ENCODE results near the gene C1orf210.

The C1orf210 gene

DNA sequence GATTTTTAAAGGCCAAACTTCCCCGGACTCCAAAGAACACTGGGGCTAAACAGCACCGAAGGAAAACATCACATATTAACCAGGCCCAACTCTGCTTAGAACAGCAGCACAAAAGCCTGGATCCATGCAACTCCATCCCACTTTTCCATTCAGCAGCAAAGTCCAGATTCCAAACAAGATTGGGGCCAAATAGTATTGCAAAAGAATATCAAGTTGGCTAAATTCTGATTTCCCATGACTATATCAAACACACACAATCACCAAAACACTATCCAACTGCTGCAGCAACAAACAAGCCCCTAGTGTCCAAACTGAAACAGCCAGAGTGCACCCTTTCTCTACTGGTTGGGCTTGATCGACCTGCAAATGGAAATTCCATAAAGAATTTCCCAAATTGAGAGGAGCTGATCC lies 35.0 kb downstream of the C1orf210 start:
- no peak for DNase-seq (ENCODE audit: low spot score)

DNA sequence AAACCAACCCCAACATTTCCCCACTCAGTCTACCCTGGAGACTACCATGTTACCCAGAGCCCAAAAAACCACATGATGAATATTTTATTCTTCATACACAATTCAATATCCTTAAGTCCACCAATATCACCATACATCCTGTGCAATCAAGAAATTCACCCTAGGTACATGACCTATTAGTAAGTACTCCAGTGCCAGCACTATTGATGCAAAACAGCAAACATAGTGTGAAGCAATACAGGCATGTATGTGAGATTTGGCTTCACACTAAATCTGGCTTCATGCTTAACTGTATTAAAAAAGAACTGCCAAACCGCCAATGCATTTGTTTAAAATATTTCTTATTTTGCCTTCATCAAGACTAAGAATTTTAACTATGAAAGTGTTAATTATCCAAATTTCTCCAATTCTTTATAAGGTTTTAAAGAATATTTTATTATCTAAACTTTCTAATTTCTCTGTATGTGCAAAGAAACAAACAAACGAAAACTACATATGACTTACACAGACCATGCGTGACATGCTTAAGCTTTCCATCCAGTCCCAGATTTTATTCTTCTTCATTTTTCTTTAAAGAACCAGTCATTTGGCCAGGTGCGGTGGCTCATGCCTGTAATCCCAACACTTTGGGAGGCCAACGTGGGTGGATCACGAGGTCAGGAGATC lies 38.0 kb downstream of the C1orf210 start:
- no peak for DNase-seq (ENCODE audit: low spot score)

DNA sequence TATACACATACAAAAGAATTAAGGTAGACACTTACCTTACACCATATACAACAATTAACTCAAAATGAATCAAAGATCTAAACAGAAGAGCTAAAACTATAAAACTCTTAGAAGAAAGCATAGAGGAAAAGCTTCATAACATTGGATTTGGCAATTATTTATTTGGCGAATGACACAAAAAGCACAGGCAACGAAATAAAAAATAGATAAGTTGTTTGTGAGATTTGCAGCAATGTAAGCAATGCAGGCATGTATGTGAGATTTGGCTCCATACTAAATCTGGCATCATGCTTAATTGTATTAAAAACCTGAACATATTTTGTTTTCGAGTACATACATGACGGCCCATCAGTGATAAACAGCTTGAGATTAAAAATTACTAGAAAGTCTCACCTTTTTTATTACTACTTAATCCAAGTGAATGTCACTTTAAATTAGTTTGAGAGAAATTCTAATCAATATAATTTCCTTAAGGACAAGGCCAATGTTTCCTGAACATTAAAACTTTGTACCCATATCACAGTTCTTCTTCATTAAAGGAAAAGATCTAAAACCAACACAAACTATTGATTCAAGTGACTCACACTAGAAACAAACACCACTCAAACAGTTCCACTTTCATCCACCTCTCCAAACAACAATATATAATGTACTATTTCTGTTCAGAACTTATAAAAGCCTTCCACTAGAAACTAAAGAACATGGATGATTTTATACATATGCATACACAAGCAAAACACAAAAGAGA lies 38.7 kb downstream of the C1orf210 start:
- DNase-seq (ENCODE audit: low spot score): no peak

GRCh38 chr1:43243299-43243698 lies 42.1 kb downstream of the C1orf210 start:
- no peak for DNase-seq (ENCODE audit: low spot score)

DNA sequence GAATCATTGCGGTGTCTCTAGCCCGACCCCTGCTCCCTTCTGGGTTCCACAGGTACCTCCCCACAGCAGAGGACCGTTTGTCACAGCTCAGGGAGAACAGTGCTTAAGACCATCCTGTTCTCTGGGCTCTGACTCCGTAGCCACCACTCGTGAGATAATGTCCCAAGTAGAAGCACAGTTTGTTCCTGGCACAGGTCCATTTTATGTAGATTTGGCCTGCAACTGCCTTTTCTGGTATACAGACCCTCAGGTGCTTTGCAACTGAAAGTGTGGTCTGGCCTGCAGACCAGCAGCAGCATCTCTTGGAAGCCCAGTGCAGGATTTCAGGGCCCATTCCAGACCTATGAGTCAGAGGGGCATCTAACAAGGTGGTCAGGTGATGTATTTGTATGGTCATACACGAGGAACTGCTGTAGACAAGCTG lies 44.0 kb downstream of the C1orf210 start:
- no peak for DNase-seq (ENCODE audit: low spot score)

GRCh38 chr1:43239484-43239883 lies 45.9 kb downstream of the C1orf210 start:
- no peak for DNase-seq (ENCODE audit: low spot score)

- no peak for DNase-seq (ENCODE audit: low spot score)
These were observed 46.4 kb downstream of the C1orf210 start for GRCh38 chr1:43238991-43239469.

DNA sequence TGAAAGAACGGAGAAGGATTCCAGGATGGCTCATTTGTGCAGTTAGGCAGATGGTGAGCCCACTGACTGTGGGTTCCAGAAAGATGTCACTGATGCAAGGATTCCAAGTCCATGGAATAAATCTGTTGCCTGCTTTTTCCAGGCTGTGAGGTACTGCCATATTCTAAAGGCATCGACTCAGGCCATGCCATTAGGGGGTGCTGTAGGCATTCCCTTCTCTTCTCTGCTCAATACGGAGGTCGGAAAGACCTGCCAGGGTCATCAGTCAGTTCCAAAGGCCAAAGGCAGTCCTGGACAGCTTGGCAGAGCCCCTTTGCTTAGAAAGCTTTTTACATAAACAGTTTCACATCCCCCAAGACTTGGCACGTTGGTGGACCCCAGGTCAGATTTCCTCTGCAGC lies 47.3 kb downstream of the C1orf210 start:
- DNase-seq (ENCODE audit: low spot score): no peak

DNA sequence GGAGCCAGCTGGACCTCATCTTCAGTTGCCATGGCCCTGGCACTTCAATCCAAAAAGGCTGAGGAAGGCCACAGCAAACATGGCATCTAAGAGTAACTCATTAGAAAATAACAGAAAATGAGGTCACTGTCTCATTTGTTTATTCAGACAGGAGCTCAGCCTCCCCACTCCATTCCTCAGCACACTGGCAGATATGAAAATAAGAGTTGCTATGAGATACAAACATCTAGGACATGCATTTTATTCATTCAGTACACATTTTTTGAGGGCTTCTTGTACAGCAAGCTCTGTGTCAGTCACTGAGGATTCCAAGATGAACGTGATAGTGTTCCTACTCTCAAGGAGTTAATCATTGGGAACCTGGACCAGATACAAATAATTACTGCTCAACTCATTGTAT lies 48.3 kb downstream of the C1orf210 start:
- DNase-seq (ENCODE audit: low spot score): no peak

- DNase-seq (ENCODE audit: low spot score): no peak
These were observed 49.8 kb downstream of the C1orf210 start for GRCh38 chr1:43235451-43236121.

DNA sequence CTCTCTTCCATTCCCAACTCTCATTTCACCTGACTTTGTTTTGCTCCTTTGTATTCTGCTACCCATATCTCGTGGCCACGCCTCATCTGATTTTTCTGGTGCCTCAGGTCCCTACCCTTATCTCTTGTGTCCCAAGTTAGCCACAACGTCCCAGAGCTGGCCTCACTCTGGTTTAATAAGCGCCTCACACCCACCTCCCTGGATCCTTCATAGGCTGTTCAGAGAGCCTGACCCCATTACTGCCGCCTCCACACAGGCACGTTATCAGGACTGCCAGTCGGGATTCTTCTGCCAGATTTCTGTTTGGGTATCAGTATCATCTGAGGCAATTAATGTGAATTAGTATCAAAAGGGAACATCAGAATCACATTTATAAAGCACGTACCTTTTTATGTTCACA lies 50.3 kb downstream of the C1orf210 start:
- no peak for DNase-seq (ENCODE audit: low spot score)

- no peak for DNase-seq (ENCODE audit: low spot score)
These were observed 51.1 kb downstream of the C1orf210 start for GRCh38 chr1:43234267-43234666.

GRCh38 chr1:43233631-43234030 lies 51.8 kb downstream of the C1orf210 start:
- no peak for DNase-seq (ENCODE audit: low spot score)

- peak; percentile 15 for DNase-seq (ENCODE audit: low spot score)
These were observed 52.9 kb downstream of the C1orf210 start for GRCh38 chr1:43232482-43232881.

DNA sequence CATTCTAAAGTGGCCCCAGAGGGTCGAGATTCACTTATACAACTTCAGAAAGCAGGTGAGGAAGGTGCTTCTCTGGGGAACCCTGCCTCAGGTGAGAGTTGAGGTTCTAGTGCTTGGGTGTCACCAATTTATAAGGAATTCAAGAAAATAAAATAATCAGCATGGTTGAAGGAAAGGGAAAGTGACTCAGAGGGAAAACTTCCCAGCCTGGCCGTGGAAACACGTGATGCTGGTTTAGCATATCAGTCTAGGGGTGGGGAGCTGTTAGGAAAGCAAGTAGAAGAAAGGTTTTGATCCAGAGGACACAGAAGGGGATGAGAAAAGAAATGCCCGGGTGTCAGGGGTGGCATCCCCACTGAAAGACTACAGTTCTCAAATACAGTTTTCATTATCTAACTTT lies 53.3 kb downstream of the C1orf210 start:
- peak; percentile 18 for DNase-seq (ENCODE audit: low spot score)

Measured in left forelimb (tissue), 1 donor.